Measurements from ENCODE around the gene UPK3BL2.
"Not testable (repeated sequence)": the region's sequence is repeated elsewhere in the genome, so short reads cannot be mapped to it uniquely, and the experiment has no call there.

UPK3BL2 gene

DNA sequence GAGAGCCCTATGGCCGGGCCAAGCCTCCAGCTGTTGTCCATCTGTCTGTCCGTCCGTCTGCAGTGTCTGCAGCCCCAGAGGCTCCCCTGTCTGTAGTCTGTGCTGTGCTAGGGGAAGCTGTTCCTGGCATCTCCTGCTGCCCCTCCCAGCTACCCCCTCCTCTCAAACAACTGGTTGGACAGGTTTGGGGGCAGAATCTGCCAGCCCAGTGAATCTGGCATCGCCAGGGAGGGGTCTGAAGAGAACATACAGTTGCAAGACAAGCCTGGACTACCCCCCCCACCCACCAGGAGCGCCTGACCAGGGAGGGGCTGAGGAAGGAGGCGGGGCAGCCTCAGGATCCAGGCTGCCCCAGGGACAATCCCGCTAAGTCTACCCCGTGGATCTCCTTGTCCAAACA lies at the start of gene UPK3BL2:
UPK3BL2 (minus strand) TSS at position 101 of the 400 bp plus-strand sequence; CDS start at position 41, 60 bp downstream.
- not testable (repeated sequence) for DNase-seq (ENCODE audit: low read depth)

DNA sequence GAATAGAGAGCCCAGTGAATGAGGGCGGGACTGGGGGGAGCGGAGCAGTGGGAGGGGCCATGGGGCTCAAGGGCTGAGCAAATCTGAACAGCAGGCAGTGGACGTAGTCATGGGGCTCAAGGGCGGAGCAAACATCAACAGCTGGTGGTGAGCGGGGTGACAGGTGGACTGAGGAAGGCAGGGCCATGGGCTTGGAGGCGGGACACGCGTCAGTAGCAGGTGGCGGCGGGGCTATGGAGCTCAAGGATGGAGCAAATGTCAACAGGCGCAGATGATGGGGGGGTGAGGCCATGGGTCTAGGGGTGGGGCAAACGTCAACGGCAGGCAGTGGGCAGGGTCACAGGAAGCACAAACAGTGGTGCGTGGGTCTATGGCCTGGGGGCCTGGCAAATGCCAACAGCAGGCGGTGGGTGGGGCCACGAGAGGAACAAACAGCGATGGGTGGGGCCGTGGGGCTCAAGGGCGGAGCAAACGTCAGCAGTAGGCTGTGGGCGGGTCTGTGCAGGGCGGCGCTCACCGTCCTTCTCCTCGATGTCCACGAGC lies 49.1 kb upstream of the UPK3BL2 start:
- not testable (repeated sequence) for DNase-seq (ENCODE audit: low read depth)

DNA sequence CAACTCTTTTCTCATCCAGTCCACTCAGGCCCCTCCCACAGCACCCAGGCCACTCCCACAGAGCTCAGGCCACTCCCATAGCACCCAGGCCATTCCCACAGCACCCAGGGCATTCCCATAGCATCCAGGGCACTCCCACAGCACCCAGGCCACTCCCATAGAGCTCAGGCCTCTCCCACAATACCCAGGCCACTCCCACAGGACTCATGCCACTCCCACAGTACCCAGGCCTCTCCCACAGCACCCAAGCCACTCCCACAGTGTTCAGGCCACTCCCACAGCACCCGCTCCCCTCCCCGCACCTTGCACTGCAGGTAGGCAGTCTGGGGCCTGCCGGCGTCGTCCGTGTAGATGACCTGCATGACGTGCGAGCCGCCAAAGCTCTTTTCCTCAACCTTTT lies 46.4 kb upstream of the UPK3BL2 start:
- DNase-seq (ENCODE audit: low read depth): not testable (repeated sequence)

DNA sequence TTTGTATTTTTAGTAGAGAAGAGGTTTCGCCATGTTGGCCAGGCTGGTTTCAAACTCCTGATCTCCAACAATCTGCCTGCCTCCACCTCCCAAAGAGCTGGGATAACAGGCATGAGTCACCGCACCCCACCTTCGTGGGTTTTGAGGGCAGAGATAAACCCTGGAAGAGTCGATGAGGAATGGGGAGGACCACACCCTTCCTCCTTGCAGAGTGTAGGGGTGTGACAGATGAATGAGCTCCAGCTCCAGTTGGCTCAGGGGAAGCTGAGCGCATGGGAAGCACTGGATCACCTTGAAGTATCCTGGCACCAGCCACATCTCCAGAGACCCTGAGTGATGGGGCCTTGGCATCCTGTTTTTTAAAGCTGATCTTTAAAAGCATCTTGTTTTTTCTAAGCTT lies 40.0 kb upstream of the UPK3BL2 start:
- not testable (repeated sequence) for DNase-seq (ENCODE audit: low read depth)

- DNase-seq (ENCODE audit: low read depth): not testable (repeated sequence)
Measured at GRCh38 chr7:102581722-102582121, 38.2 kb upstream of the UPK3BL2 start.

DNA sequence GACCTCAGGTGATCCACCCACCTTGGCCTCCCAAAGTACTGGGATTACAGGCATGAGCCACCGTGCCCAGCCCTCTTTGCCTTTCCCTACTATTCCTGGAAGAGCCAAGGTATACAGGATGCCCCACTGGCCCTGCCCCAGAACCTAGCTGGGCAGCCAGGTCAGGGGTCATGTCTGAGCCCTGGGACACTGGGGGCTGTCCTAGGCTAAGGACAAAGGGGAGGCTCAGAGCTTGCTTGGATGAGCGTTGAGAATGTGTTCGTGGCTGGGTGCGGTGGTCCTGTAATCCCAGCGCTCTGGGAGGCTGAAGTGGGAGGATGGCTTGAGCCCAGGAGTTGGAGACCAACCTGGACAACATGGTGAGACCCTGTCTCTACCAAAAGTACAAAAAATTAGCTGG lies 35.0 kb upstream of the UPK3BL2 start:
- not testable (repeated sequence) for DNase-seq (ENCODE audit: low read depth)

- DNase-seq (ENCODE audit: low read depth): not testable (repeated sequence)
Measured at GRCh38 chr7:102577315-102578240, 34.1 kb upstream of the UPK3BL2 start.

GRCh38 chr7:102576363-102576762 lies 32.9 kb upstream of the UPK3BL2 start:
- not testable (repeated sequence) for DNase-seq (ENCODE audit: low read depth)

- DNase-seq (ENCODE audit: low read depth): not testable (repeated sequence)
Measured at GRCh38 chr7:102574607-102575006, 31.1 kb upstream of the UPK3BL2 start.

DNA sequence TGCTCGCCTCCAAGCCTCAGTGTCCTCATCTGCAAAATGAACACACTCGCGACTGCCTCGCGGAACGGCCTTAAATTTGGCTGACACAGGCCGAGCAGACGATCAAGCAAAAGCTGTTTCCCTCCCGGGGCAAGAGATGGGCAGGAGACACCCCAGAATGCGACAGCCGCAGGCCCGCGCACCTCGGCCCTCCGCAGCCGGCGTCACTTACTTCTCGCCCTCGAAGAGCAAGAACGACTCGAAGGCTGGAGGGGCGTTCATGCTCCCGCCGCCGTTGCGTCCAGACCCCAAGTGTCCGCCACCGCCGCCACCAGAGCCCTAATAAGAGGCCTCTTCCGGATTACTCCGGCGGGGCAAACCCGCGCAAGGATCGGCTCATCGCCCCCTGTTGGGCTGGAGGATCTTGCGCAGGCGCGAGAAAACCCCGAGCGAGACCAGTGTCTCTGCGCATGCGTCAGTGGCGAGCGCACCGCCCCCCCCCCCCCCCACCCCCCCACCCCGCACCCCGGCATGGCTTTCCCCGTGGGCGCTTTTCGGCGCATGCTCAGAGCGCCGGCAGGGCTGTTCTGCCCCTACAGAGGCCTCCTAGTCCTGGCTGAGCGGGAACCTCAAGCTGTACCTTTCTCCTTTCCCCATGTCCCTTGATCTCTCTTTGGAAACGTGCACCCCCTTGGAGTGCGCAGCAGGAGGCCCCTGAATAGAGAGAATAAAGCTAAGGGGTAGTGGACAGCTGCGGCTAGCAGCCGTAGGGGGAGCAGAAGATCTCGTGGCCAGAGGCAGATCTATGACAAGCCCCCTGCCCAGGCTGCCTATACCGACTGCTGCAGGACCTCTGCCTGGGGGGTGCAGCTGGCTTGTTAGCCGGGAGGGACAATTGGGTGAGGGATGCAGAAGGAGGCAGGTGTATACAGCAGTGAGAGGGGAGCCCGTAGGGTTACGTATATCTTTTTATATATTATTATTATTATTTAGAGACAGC lies 29.1 kb upstream of the UPK3BL2 start, which contains the start of gene POLR2J3:
POLR2J3 (minus strand) TSS at position 323 of the 979 bp plus-strand sequence; CDS start at position 261, 62 bp downstream.
- peak; percentile 22 for DNase-seq (ENCODE audit: low read depth)

DNA sequence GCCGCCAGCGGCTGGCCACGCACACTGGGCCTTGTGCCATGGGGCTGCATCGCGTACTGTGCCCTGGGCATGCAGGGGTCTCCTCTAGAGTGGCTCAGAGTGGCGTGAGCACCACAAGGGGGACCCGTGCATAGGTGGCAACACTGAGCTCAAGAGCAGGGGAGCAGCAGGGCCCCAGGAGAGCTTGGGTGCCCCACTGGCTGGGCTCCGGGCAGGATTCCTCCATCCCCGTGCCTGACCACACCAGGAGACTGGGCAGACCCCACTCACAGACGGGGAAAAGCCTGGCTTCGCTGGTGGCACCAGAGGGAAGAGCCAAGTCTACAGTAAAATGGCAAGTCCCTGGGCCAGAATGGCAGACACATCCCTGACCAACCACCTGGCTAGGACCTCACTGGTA lies 25.1 kb upstream of the UPK3BL2 start:
- not testable (repeated sequence) for DNase-seq (ENCODE audit: low read depth)

- not testable (repeated sequence) for DNase-seq (ENCODE audit: low read depth)
Measured at GRCh38 chr7:102550808-102551422, 7.4 kb upstream of the UPK3BL2 start, which contains the start of gene SPDYE2. Gene SPDYE2, plus strand, starts transcription at chr7:102551226. Its CDS starts 2,030 bp downstream, at chr7:102553256.

DNA sequence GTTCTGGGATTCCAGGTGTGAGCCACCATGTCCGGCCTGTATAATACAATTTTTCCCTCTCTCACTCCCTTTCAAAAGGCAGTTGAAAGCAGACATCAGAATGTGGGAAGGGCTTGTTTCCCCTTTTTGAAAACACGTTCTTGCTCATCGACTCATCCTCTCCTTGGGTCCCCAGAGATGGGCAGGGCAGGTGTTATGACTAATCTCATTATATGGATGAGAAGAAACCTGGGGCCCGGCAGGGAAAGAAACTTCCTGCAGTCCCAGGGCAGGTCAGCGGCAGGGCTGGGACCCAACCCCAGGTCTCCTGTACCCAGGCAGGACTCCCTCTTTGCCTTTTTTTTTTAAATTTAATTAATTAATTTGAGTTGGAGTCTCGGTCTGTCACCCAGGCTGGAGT lies 2.9 kb upstream of the UPK3BL2 start:
- DNase-seq (ENCODE audit: low read depth): not testable (repeated sequence)

DNA sequence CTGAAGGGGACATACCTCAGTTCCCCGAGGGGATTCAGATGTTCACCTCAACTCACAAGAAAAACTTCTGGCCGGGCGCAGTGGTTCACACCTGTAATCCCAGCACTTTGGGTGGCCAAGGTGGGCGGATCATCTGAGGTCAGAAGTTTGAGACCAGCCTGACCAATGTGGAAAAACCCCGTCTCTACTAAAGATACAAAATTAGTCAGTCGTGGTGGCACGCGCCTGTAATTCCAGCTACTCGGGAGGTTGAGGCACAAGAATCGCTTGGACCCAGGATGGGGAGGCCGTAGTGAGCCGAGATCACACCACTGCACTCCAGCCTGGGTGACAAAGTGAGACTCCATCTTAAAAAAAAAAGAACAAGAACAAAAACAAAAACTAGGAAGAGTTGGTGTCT lies 1.8 kb upstream of the UPK3BL2 start:
- DNase-seq (ENCODE audit: low read depth): not testable (repeated sequence)

DNA sequence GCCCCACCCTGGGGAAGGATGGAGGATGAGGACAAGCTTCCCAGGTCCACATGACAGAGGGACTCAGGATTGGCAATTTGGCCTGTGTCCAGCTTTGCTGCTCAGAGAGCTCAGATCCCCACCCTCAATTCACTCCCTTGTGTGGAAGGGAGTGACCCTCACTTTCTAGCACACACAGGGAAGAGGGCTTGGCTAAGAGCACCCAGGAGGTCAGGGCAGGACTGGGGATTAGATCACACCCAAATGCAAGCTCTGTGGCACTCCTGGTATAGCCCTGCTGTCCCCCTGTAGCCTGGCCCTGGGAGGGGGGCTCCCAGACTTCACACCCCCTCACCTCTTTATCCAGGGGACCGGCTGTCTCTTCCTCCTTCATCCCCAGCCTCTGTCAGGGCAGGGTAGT lies 876 bp upstream of the UPK3BL2 start:
- not testable (repeated sequence) for DNase-seq (ENCODE audit: low read depth)

GRCh38 chr7:102542771-102543170 lies 725 bp downstream of the UPK3BL2 start:
- not testable (repeated sequence) for DNase-seq (ENCODE audit: low read depth)

DNA sequence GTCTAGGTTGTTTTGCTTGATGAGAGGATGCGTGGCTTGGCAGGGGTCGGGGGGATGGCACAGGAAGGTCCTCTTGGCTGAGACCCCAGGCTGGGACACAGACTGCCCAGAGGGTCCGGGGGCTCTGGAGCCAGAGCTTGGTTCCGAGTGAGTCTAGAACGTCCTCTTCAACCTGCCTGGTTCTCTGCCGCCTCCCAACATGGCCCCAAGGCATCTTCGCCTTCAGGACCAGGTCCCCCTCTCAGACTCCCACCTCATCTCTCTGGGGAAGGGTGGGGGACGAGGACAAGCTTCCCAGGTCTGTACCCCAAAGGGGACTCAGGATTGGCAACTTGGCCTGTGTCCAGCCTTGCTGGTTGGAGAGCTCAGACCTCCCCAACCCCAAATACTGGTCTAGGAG lies 1.4 kb downstream of the UPK3BL2 start:
- not testable (repeated sequence) for DNase-seq (ENCODE audit: low read depth)

GRCh38 chr7:102540604-102541003 lies 2.9 kb downstream of the UPK3BL2 start:
- DNase-seq (ENCODE audit: low read depth): not testable (repeated sequence)

GRCh38 chr7:102535062-102535615 lies 8.4 kb downstream of the UPK3BL2 start:
- DNase-seq (ENCODE audit: low read depth): not testable (repeated sequence)

GRCh38 chr7:102532127-102532526 lies 11.4 kb downstream of the UPK3BL2 start:
- DNase-seq (ENCODE audit: low read depth): not testable (repeated sequence)

DNA sequence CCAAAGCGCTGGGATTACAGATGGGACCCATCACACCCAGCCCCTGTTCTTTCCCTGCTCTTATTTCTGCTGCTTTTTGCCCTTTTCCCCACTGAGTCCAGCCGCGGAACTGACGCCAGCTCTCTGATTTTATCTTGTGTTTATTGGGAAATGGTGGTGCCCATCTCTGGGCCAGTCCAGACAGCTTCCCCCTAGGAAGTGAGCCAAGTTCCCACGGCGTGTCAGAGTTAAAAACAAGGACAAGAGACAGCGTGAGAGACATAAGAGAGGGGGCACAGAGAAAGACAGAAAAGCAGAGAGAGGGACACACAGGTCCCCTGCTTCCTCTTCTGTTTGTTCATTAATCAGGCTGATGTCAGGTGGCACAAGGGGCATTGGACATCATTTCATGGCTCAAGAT lies 11.9 kb downstream of the UPK3BL2 start:
- not testable (repeated sequence) for DNase-seq (ENCODE audit: low read depth)
